Heart right ventricle (tissue), 16 donors: ENCODE measurements around the gene SPTLC3. TPM values are rescaled to one million over a fixed set of nuclear protein-coding genes. Genes with fewer than 3 reads are reported as not detected.

ENCODE experiments used
- ATAC-seq, 8 donors: fragments of 200-7000 bp; cut with Tn5 transposase; one replicate each; pipeline ENCODE4 v1.9.1; 2020; ENCODE audit warnings: mild to moderate bottlenecking in 8 of 8, moderate library complexity in 8 of 8, moderate number of reproducible peaks in 1 of 8
- DNase-seq, 2 donors: peaks; one replicate each; pipeline ENCODE4 v3.0.0-alpha.2; 2020
- H3K27ac ChIP-seq, 10 donors: fragments of 200-600 bp; sonication (generic) in 2 of 10; one replicate each; pipeline versions ENCODE4 v1.5.0 to v1.8.0; 2020 to 2022; ENCODE audit warnings: mild to moderate bottlenecking in 3 of 10
- H3K27me3 ChIP-seq, 7 donors: fragments of 200-600 bp; one replicate each; pipeline ENCODE4 v1.8.0; 2021 to 2022; ENCODE audit warnings: mild to moderate bottlenecking in 2 of 7
- H3K36me3 ChIP-seq, 9 donors: fragments of 200-600 bp; sonication (generic) in 1 of 9; one replicate each; pipeline versions ENCODE4 v1.5.0 to v1.8.0; 2020 to 2022; ENCODE audit warnings: mild to moderate bottlenecking in 2 of 9
- H3K4me1 ChIP-seq, 9 donors: fragments of 200-600 bp; sonication (generic) in 1 of 9; one replicate each; pipeline versions ENCODE4 v1.5.0 to v1.8.0; 2020 to 2022; ENCODE audit warnings: mild to moderate bottlenecking in 4 of 9
- H3K4me3 ChIP-seq, 10 donors: fragments of 200-600 bp; sonication (generic) in 2 of 10; one replicate each; pipeline versions ENCODE4 v1.5.0 to v1.8.0; 2020 to 2022; ENCODE audit warnings: mild to moderate bottlenecking in 7 of 10, moderate library complexity in 2 of 10
- H3K9me3 ChIP-seq, 11 donors: fragments of 200-600 bp in 10 of 11; sonication (generic) in 2 of 11; one replicate each; pipeline versions ENCODE4 v1.5.0 to v1.8.0; 2013 to 2022; ENCODE audit warnings: mild to moderate bottlenecking in 2 of 11, control low read depth in 1 of 11, moderate library complexity in 1 of 11
- CTCF ChIP-seq, 9 donors: fragments of 200-600 bp; sonication (generic) in 2 of 9; IDR thresholded peaks; one replicate each; pipeline versions ENCODE4 v1.5.0 to v1.8.0; 2021 to 2022; ENCODE audit warnings: antibody characterized with exemption in 9 of 9, mild to moderate bottlenecking in 5 of 9, moderate library complexity in 1 of 9
- WGBS, 2 donors: extraction: QIAGEN DNeasy Blood & Tissue Kit; methylation state at CpG; one replicate each; pipeline ENCODE4 v1.1.7; 2013; ENCODE audit warnings: inconsistent platforms in 1 of 2; 5-methylcytosine and 5-hydroxymethylcytosine counted together
- intact Hi-C, 10 donors: fragments of 100-400 bp; cut with DNase I; formaldehyde crosslinking; loops; one replicate each; pipeline versions ENCODE4 v1.11.1 to v1.14.2; 2022
- polyA plus RNA-seq, 2 donors: library from polyadenylated mRNA; stranded (reverse); fragments of 200-250 nt; gene quantifications; one replicate each; pipeline ENCODE4 v1.2.3, GENCODE V29; 2013
- total RNA-seq, 10 donors: library from RNA; stranded (reverse); fragmentation: NEBNext Ultra II Directional in 3 of 10; extraction: Animal tissue kit (Norgen Biotek cat#: 25700) in 3 of 10; gene quantifications; one replicate each; pipeline versions ENCODE4 v1.2.1 to v1.2.4, GENCODE V29; 2021 to 2023
- donor health status: Arrhythmogenic right ventricular cardiomyopathy.
- donor health status: ischemic (EF 13 %, LVEDD 7.1; RV severe dilation, severe dysfunction).
- donor health status: healthy with polysubstance abuse.
- donor health status: DM: no; HTN: yes; CAD: no.
- donor health status: DM: no; HTN: no; CAD: no.
- donor health status: ischemic (EF 25% LVEDD 6.9; RV normal size, moderate dysfunction).
- donor health status: ischemic (EF 25% LVEDD 5.7; RV mildly dilated, moderate dysfunction).
- donor health status: healthy.
- donor health status: DM: yes; HTN: yes; CAD: no.
- donor health status: Ischemic cardiomyopathy.
- donor health status: ischemic (EF 35%, LVEDD 5.7; RV mildly dilated, moderate dysfunction).
- donor health status: nonischemic (EF 11% LVEDD 7.7; RV severe dilation, severe dysfunction).
- donor health status: DM: yes; HTN: yes; CAD: no.
- donor health status: PGD.
- donor health status: ischemic (EF 29% LVEDD 5.4; RV normal size, mild dysfunction).
- donor health status: nonischemic (EF 23%, LVEDD 6.1; RV moderate dilation, normal function).

Gene SPTLC3
- total and polyA plus RNA-seq, 12 donors: 0.45 to 8.4 (median 3.5) TPM

DNA sequence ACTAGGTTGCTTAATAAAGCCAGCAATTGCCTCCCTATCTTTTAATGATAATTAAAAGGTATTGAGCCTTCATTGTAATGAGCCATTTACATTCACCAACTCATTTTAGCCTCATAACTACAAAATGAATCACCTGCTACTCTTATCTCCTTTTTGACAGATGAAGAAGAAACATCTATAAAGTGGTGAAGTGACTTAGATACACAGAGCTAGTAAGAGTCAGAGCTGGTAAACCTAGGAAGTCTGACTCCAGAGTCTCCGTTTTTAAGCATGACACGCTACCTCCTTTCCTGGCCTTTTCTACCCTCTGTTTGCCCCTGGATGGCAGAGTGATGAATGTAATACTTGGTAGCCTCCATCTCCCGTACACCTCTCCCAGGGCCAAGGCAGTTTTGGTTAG is 93.5 kb downstream of the SPTLC3 start:
- 79 to 82% methylated on average over 3 of the region's 3 CpGs for WGBS, 2 donors
- ATAC-seq: no peak
- TF ChIP-seq CTCF (IDR thresholded peaks at IDR 0.05): no peak
- Histone ChIP-seq H3K9me3 (no peaks in the 10 kb centered on the region), H3K36me3 (no peaks in the 10 kb centered on the region), H3K27ac (no peak overlapping the region), H3K27me3 (peaks cover 0 to 4% (median 0%) of the 10 kb centered on the region in 7 donors), H3K4me3 (no peak overlapping the region), H3K4me1 (peaks cover 0 to 13% (median 4%) of the 10 kb centered on the region in 9 donors)
- intact Hi-C loops: loop anchor here in 7 of 10 donors (5.0 to 10.0 kb wide), 6 partner anchors 97 to 1427 kb away; partner anchors contain the start of gene SPTLC3 (in 1 of the 7)
- no peak for DNase-seq

DNA sequence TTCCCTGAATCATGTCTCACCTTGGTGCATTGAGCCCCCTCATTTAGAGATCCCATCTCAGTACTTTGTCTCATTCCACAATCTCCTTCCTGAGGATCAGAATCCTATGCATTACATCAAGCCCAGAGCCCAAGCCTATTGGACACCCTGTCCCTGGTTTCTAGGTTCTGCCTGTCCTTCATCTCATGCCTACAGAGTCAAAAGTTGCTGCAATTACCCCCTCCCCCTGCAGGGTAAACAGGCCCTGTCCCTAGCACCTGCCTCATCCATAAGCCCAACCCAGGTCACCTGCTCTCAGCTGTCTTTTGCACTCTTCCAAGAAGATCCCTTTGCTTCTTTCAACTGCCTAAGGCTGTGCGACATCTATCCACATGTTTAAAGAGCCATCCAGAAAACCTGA is 93.9 kb downstream of the SPTLC3 start:
- no peak for ATAC-seq
- H3K36me3 ChIP-seq: no peaks in the 10 kb centered on the region
- peaks cover 0 to 13% (median 4%) of the 10 kb centered on the region in 9 donors for H3K4me1 ChIP-seq
- TF ChIP-seq CTCF (IDR thresholded peaks at IDR 0.05): no peak
- no peaks in the 10 kb centered on the region for H3K9me3 ChIP-seq
- no peak overlapping the region for H3K4me3 ChIP-seq
- intact Hi-C loops: loop anchor here in 7 of 10 donors (5.0 to 10.0 kb wide), 6 partner anchors 98 to 1428 kb away; partner anchors contain the start of gene SPTLC3 (in 1 of the 7)
- H3K27ac ChIP-seq: no peak overlapping the region
- no peak for DNase-seq
- 94 to 98% methylated on average over 1 of the region's 1 CpG for WGBS, 2 donors
- H3K27me3 ChIP-seq: peaks cover 0 to 4% (median 0%) of the 10 kb centered on the region in 7 donors

GRCh38 chr20:13105039-13105438 is 96.3 kb downstream of the SPTLC3 start:
- Histone ChIP-seq H3K36me3 (no peaks in the 10 kb centered on the region), H3K4me3 (no peak overlapping the region), H3K27ac (no peak overlapping the region), H3K9me3 (no peaks in the 10 kb centered on the region), H3K27me3 (peaks cover 0 to 4% (median 0%) of the 10 kb centered on the region in 7 donors), H3K4me1 (peaks cover 0 to 13% (median 4%) of the 10 kb centered on the region in 9 donors)
- TF ChIP-seq CTCF (IDR thresholded peaks at IDR 0.05): no peak
- ATAC-seq: peak in 1 of 8 donors; percentile 42
- no peak for DNase-seq
- 50 to 64% methylated on average over 9 of the region's 9 CpGs for WGBS, 2 donors
- intact Hi-C loops: loop anchor here in 9 of 10 donors (2.0 to 10.0 kb wide), 9 partner anchors 100 to 1430 kb away; partner anchors contain the start of gene SPTLC3 (in 1 of the 9)

DNA sequence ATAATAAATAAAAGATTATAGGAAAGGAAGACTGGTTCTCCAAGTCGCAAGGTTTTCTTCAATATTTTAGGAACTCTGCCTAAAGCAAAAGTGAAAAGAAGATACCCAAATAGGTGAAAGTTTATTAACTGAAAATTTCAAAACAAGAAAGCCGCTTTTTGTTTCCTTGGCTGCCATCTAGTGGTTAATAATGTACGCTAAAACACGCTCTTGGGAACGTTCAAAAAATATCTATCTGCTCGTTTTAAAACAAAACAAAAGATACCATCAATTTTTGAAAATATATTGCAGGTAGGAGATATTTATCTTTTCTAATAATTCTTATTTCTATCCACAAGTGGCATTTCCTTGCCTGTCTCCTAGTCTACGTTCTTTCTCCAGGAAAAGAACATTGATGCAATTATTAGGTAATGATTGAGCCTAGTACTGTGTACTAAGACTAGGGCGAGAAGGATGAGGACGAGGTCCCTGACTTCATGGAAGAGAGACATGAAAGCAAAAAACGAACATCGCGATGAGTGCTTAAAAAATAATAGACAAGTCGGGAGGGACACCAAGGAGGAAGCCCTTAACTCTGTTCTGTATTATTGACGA is 97.2 kb downstream of the SPTLC3 start:
- Histone ChIP-seq H3K27ac (no peak overlapping the region), H3K36me3 (peaks cover 0 to 3% (median 0%) of the 10 kb centered on the region in 9 donors), H3K4me1 (peaks cover 0 to 13% (median 4%) of the 10 kb centered on the region in 9 donors), H3K4me3 (no peak overlapping the region), H3K27me3 (peaks cover 0 to 4% (median 0%) of the 10 kb centered on the region in 7 donors), H3K9me3 (no peaks in the 10 kb centered on the region)
- TF ChIP-seq CTCF (IDR thresholded peaks at IDR 0.05): peak; percentile 50 to 88 (median 78)
- WGBS, 2 donors: 30% methylated on average over 14 of the region's 14 CpGs
- DNase-seq (no peak), ATAC-seq (no peak)
- intact Hi-C loops: loop anchor here (1.0 to 10.0 kb wide), 10 partner anchors 101 to 1431 kb away; partner anchors contain the start of gene SPTLC3 (in 1 of the 10)
